Heart left ventricle (tissue), 16 donors: ENCODE measurements around the gene CREBBP. TPM values are rescaled to one million over a fixed set of nuclear protein-coding genes. Genes with fewer than 3 reads are reported as not detected.

ENCODE experiments used
- ATAC-seq, 4 donors: fragments of 200-7000 bp; cut with Tn5 transposase; one replicate each; pipeline ENCODE4 v1.9.1; 2020 to 2022; ENCODE audit warnings: moderate library complexity in 4 of 4, mild to moderate bottlenecking in 3 of 4, moderate number of reproducible peaks in 1 of 4
- DNase-seq, 5 donors: peaks; one replicate each; pipeline ENCODE4 v3.0.0-alpha.2; 2020
- H3K27ac ChIP-seq, 12 donors: fragments of 200-600 bp; sonication (generic) in 4 of 12; one replicate each; pipeline versions ENCODE4 v1.5.0 to v1.8.0; 2016 to 2022; ENCODE audit warnings: mild to moderate bottlenecking in 2 of 12
- H3K27me3 ChIP-seq, 9 donors: fragments of 200-600 bp; sonication (generic) in 2 of 9; one replicate each; pipeline versions ENCODE4 v1.5.1 to v1.8.0; 2016 to 2022; ENCODE audit warnings: mild to moderate bottlenecking in 3 of 9
- H3K36me3 ChIP-seq, 9 donors: fragments of 200-600 bp; sonication (generic) in 2 of 9; one replicate each; pipeline versions ENCODE4 v1.5.0 to v1.8.0; 2018 to 2022; ENCODE audit warnings: mild to moderate bottlenecking in 2 of 9
- H3K4me1 ChIP-seq, 12 donors: fragments of 200-600 bp; sonication (generic) in 4 of 12; one replicate each; pipeline versions ENCODE4 v1.5.0 to v1.8.0; 2016 to 2022; ENCODE audit warnings: mild to moderate bottlenecking in 3 of 12
- H3K4me3 ChIP-seq, 12 donors: fragments of 200-600 bp; sonication (generic) in 4 of 12; one replicate each; pipeline versions ENCODE4 v1.5.0 to v1.8.0; 2017 to 2022; ENCODE audit warnings: mild to moderate bottlenecking in 9 of 12, moderate library complexity in 4 of 12
- H3K9me3 ChIP-seq, 12 donors: fragments of 200-600 bp; sonication (generic) in 4 of 12; one replicate each; pipeline versions ENCODE4 v1.5.0 to v1.8.0; 2016 to 2022; ENCODE audit warnings: mild to moderate bottlenecking in 1 of 12
- POLR2A ChIP-seq, 2 donors: fragments of 450-650 bp; IDR thresholded peaks; one replicate each; pipeline ENCODE4 v1.6.1; 2017; ENCODE audit warnings: antibody characterized with exemption in 2 of 2, mild to moderate bottlenecking in 2 of 2, moderate library complexity in 2 of 2
- WGBS, 4 donors: extraction: QIAGEN DNeasy Blood & Tissue Kit in 2 of 4; methylation state at CpG; one replicate each; pipeline versions ENCODE4 v1.1.5 to v1.1.7; 2013 to 2018; 5-methylcytosine and 5-hydroxymethylcytosine counted together
- intact Hi-C, 10 donors: fragments of 100-400 bp; cut with DNase I; formaldehyde crosslinking; loops; one replicate each; pipeline versions ENCODE4 v1.11.1 to v1.14.2; 2022
- polyA plus RNA-seq, 2 donors: library from polyadenylated mRNA; stranded (reverse); fragments of 200-250 nt; gene quantifications; one replicate each; pipeline ENCODE4 v1.2.3, GENCODE V29; 2013
- total RNA-seq, 9 donors: library from RNA; depleted of rRNA in 2 of 9; stranded (reverse); fragments of >200 nt in 2 of 9; fragmentation: NEBNext Ultra II Directional in 3 of 9; extraction: Animal tissue kit (Norgen Biotek cat#: 25700) in 3 of 9; gene quantifications; one replicate each; pipeline versions ENCODE4 v1.1.0 to v1.2.4, GENCODE V29; 2016 to 2023
- TF ChIP-seq, protein P1 (sequence below), 12 donors: fragments of 200-600 bp; sonication (generic) in 4 of 12; IDR thresholded peaks; one replicate each; pipeline versions ENCODE4 v1.5.0 to v1.8.0; 2018 to 2022; ENCODE audit warnings: antibody characterized with exemption in 12 of 12, mild to moderate bottlenecking in 5 of 12
- donor health status: ischemic (EF 13 %, LVEDD 7.1; RV severe dilation, severe dysfunction).
- donor health status: healthy with polysubstance abuse.
- donor health status: DM: no; HTN: yes; CAD: no.
- donor health status: DM: no; HTN: no; CAD: no.
- donor health status: ischemic (EF 25% LVEDD 6.9; RV normal size, moderate dysfunction).
- donor health status: ischemic (EF 25% LVEDD 5.7; RV mildly dilated, moderate dysfunction).
- donor health status: healthy.
- donor health status: DM: yes; HTN: yes; CAD: no.
- donor health status: ischemic (EF 35%, LVEDD 5.7; RV mildly dilated, moderate dysfunction).
- donor health status: nonischemic (EF 11% LVEDD 7.7; RV severe dilation, severe dysfunction).
- donor health status: DM: yes; HTN: yes; CAD: no.
- donor health status: PGD.
- donor health status: ischemic (EF 29% LVEDD 5.4; RV normal size, mild dysfunction).
- donor health status: nonischemic (EF 23%, LVEDD 6.1; RV moderate dilation, normal function).

Gene CREBBP
- total and polyA plus RNA-seq, 11 donors, result 17.1 to 77.6 (median 39.6) TPM

GRCh38 chr16:3764409-3764808 lies 116.1 kb downstream of the CREBBP start:
- Histone ChIP-seq H3K4me1 (no peaks in the 10 kb centered on the region), H3K9me3 (no peaks in the 10 kb centered on the region), H3K36me3 (peaks cover 0 to 100% (median 90%) of the 10 kb centered on the region in 9 donors), H3K27me3 (no peaks in the 10 kb centered on the region), H3K27ac (no peak overlapping the region), H3K4me3 (no peak overlapping the region)
- DNase-seq (no peak), ATAC-seq (no peak)
- no peak for TF ChIP-seq POLR2A (IDR thresholded peaks at IDR 0.05)
- TF ChIP-seq, protein P1, sequence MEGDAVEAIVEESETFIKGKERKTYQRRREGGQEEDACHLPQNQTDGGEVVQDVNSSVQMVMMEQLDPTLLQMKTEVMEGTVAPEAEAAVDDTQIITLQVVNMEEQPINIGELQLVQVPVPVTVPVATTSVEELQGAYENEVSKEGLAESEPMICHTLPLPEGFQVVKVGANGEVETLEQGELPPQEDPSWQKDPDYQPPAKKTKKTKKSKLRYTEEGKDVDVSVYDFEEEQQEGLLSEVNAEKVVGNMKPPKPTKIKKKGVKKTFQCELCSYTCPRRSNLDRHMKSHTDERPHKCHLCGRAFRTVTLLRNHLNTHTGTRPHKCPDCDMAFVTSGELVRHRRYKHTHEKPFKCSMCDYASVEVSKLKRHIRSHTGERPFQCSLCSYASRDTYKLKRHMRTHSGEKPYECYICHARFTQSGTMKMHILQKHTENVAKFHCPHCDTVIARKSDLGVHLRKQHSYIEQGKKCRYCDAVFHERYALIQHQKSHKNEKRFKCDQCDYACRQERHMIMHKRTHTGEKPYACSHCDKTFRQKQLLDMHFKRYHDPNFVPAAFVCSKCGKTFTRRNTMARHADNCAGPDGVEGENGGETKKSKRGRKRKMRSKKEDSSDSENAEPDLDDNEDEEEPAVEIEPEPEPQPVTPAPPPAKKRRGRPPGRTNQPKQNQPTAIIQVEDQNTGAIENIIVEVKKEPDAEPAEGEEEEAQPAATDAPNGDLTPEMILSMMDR (IDR thresholded peaks at IDR 0.05), result no peak
- intact Hi-C loops, result no loop called here
- 98 to 100% (median 98%) methylated on average over 3 of the region's 3 CpGs for WGBS, 4 donors

DNA sequence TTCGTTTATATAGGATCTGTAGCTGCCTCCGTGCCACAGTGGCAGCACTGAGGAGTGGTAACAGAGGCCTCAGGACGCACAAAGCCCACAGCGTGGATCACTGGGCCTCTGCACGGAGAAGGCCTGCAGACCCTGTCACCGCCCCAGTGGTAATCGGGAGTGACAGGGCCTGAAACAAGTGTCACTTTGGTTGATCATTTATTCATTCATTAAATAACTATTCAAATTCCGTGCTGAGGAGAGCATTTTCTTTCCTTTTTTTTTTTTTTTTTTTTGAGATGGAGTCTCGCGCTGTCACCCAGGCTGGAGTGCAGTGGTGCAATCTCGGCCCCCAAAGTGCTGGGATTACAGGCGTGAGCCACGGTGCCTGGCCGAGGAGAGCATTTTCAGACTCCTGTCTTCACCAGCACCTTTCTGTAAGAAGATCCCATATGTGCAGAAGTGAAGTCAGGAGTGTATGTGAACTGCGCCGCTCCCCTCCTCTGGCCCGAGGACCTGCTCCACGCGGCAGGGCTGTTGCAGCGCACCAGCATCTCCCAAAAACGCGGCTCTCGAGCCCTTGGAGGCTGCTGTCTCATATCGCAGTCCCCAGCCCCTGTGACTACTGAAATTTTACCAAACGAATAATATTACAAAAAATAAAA lies 118.3 kb downstream of the CREBBP start:
- Histone ChIP-seq H3K4me3 (no peak overlapping the region), H3K27ac (no peak overlapping the region), H3K4me1 (no peaks in the 10 kb centered on the region), H3K27me3 (no peaks in the 10 kb centered on the region), H3K36me3 (peaks cover 0 to 100% (median 90%) of the 10 kb centered on the region in 9 donors), H3K9me3 (no peaks in the 10 kb centered on the region)
- 87 to 92% (median 90%) methylated on average over 25 of the region's 25 CpGs for WGBS, 4 donors
- DNase-seq (no peak), ATAC-seq (no peak)
- TF ChIP-seq, protein P1 (IDR thresholded peaks at IDR 0.05), result no peak
- TF ChIP-seq POLR2A (IDR thresholded peaks at IDR 0.05), result no peak
- intact Hi-C loops, result no loop called here

GRCh38 chr16:3761375-3762106 lies 119.0 kb downstream of the CREBBP start:
- peaks cover 0 to 100% (median 90%) of the 10 kb centered on the region in 9 donors for H3K36me3 ChIP-seq
- H3K4me1 ChIP-seq, result no peaks in the 10 kb centered on the region
- TF ChIP-seq, protein P1 (IDR thresholded peaks at IDR 0.05), result no peak
- TF ChIP-seq POLR2A (IDR thresholded peaks at IDR 0.05), result no peak
- no peaks in the 10 kb centered on the region for H3K27me3 ChIP-seq
- H3K4me3 ChIP-seq, result no peak overlapping the region
- DNase-seq (no peak), ATAC-seq (no peak)
- WGBS, 4 donors, result 75 to 88% (median 84%) methylated on average over 14 of the region's 14 CpGs
- no peaks in the 10 kb centered on the region for H3K9me3 ChIP-seq
- intact Hi-C loops, result no loop called here
- H3K27ac ChIP-seq, result no peak overlapping the region

GRCh38 chr16:3760518-3760917 lies 120.0 kb downstream of the CREBBP start:
- Histone ChIP-seq H3K9me3 (no peaks in the 10 kb centered on the region), H3K4me1 (no peaks in the 10 kb centered on the region), H3K27ac (no peak overlapping the region), H3K4me3 (no peak overlapping the region), H3K36me3 (peaks cover 0 to 100% (median 90%) of the 10 kb centered on the region in 9 donors), H3K27me3 (no peaks in the 10 kb centered on the region)
- TF ChIP-seq, protein P1 (IDR thresholded peaks at IDR 0.05), result no peak
- no peak for TF ChIP-seq POLR2A (IDR thresholded peaks at IDR 0.05)
- ATAC-seq, result no peak
- WGBS, 4 donors, result 90 to 98% (median 96%) methylated on average over 6 of the region's 6 CpGs
- no peak for DNase-seq
- intact Hi-C loops, result no loop called here
